GM12878 (cell line): ENCODE results near the gene LPCAT3. TPM values are rescaled to one million over a fixed set of nuclear protein-coding genes. Genes with fewer than 3 reads are reported as not detected.

ENCODE experiments used
- ATAC-seq: fragments of 200-7000 bp; cut with Tn5 transposase; 3 replicates; pipeline ENCODE4 v1.9.1; 2020; ENCODE audit warnings: mild to moderate bottlenecking, moderate library complexity
- BruUV-seq: library from RNA; stranded (reverse); fragments of 400-500 nt; replicated peaks from 2 replicates; lab custom pipeline; 2021; lab: Mats Ljungman, UMichigan
- CTCF ChIA-PET: fragments of 300-600 bp; sonication (Branson Sonifier 250); formaldehyde crosslinking; extraction: SDS; loops from one replicate; lab custom pipeline; 2021; ENCODE audit warnings: inconsistent platforms; lab: Yijun Ruan, JAX
- POLR2A ChIA-PET: fragments of 350-600 bp; formaldehyde crosslinking; extraction: SDS; loops from one replicate; lab custom pipeline; 2021; ENCODE audit warnings: inconsistent platforms; lab: Charles Lee
- RAD21 ChIA-PET: fragments of 300-600 bp; sonication (Branson Sonifier 250); formaldehyde crosslinking; loops from one replicate; lab custom pipeline; 2023; ENCODE audit warnings: antibody characterized with exemption; ENCODE audit not compliant: unreplicated experiment; lab: Charles Lee
- SMC1A ChIA-PET: fragments of 300-600 bp; sonication (Branson Sonifier 250); formaldehyde crosslinking; loops from one replicate; lab custom pipeline; 2023; ENCODE audit not compliant: unreplicated experiment, uncharacterized antibody; lab: Charles Lee
- DNase-seq: peaks from one replicate; pipeline ENCODE4 v3.0.0-alpha.2; 2011; ENCODE audit warnings: low read depth, low spot score
- FAIRE-seq: peaks from 3 replicates; lab custom pipeline; 2011; peaks lifted over from hg19 to GRCh38; lab: Jason Lieb, UNC
- H2AFZ ChIP-seq: 2 replicates; pipeline ENCODE4 v1.6.0; 2011; ENCODE audit warnings: low read depth, low read length, control low read depth; ENCODE audit not compliant: control insufficient read depth
- H3K27ac ChIP-seq: 2 replicates; pipeline ENCODE4 v1.5.1; 2011; ENCODE audit warnings: control low read depth; ENCODE audit not compliant: control insufficient read depth, insufficient read depth
- H3K27me3 ChIP-seq, 2 experiments: replicated peaks in 1 of 2; 2 replicates each; pipeline versions ENCODE4 v1.6.0 to v1.6.1; 2011; ENCODE audit warnings: low read length in 1 of 2; ENCODE audit not compliant: control insufficient read depth in 2 of 2, insufficient read depth in 2 of 2
- H3K36me3 ChIP-seq, 2 experiments: 2 replicates each; pipeline ENCODE4 v1.5.1; 2011; ENCODE audit warnings: low read length in 1 of 2; ENCODE audit not compliant: control insufficient read depth in 2 of 2, insufficient read depth in 2 of 2
- H3K4me1 ChIP-seq: 2 replicates; pipeline ENCODE4 v1.6.1; 2011; ENCODE audit warnings: mild to moderate bottlenecking, low read length, moderate library complexity, mixed read lengths; ENCODE audit not compliant: control insufficient read depth, insufficient read depth
- H3K4me2 ChIP-seq: 2 replicates; pipeline ENCODE4 v1.6.0; 2011; ENCODE audit warnings: control low read depth; ENCODE audit not compliant: control insufficient read depth, insufficient read depth
- H3K4me3 ChIP-seq: fragments of 200-600 bp; sonication (generic); 2 replicates; pipeline ENCODE4 v1.5.1; 2016
- H3K79me2 ChIP-seq: 2 replicates; pipeline ENCODE4 v1.6.0; 2011; ENCODE audit warnings: low read length; ENCODE audit not compliant: control insufficient read depth, insufficient read depth
- H3K9ac ChIP-seq: 2 replicates; pipeline ENCODE4 v1.8.0; 2011; ENCODE audit warnings: low read length, control low read depth, mixed read lengths; ENCODE audit not compliant: control insufficient read depth, insufficient read depth
- H3K9me3 ChIP-seq: replicated peaks from 3 replicates; pipeline ENCODE4 v1.5.1; 2011; ENCODE audit warnings: mild to moderate bottlenecking, low read length; ENCODE audit not compliant: control insufficient read depth, insufficient read depth
- H4K20me1 ChIP-seq: 2 replicates; pipeline ENCODE4 v1.6.0; 2011; ENCODE audit not compliant: control insufficient read depth, insufficient read depth
- BHLHE40 ChIP-seq, 2 experiments: fragments of 450-650 bp in 1 of 2; IDR thresholded peaks; 2 replicates each; pipeline ENCODE4 v1.6.1; 2011 to 2017; ENCODE audit warnings: low read depth in 2 of 2, borderline replicate concordance in 1 of 2, improper control_type of control experiment in 1 of 2, low read length in 1 of 2, mild to moderate bottlenecking in 1 of 2
- CTCF ChIP-seq, 3 experiments: IDR thresholded peaks in 2 of 3; conservative IDR thresholded peaks in 1 of 3; 2 replicates each; pipeline ENCODE4 v1.5.1; 2011; ENCODE audit warnings: low read depth in 3 of 3, low read length in 3 of 3, mild to moderate bottlenecking in 3 of 3, control low read depth in 2 of 3, moderate library complexity in 2 of 3, inconsistent platforms in 1 of 3, mixed read lengths in 1 of 3; ENCODE audit not compliant: control insufficient read depth in 2 of 3, insufficient read depth in 1 of 3; ENCODE audit errors: extremely low read depth in 1 of 3
- ESRRA ChIP-seq: IDR thresholded peaks from 2 replicates; pipeline ENCODE4 v1.6.1; 2012; ENCODE audit warnings: mild to moderate bottlenecking, low read length, improper control_type of control experiment
- HDGF ChIP-seq: fragments of 450-650 bp; IDR thresholded peaks from 2 replicates; pipeline ENCODE4 v1.6.1; 2016; ENCODE audit warnings: antibody characterized with exemption
- KLF5 ChIP-seq: fragments of 450-650 bp; IDR thresholded peaks from 2 replicates; pipeline ENCODE4 v1.6.1; 2014; ENCODE audit warnings: mild to moderate bottlenecking; ENCODE audit not compliant: partially characterized antibody
- MTA2 ChIP-seq: fragments of 450-650 bp; IDR thresholded peaks from 2 replicates; pipeline ENCODE4 v1.6.1; 2016; ENCODE audit warnings: low read depth, mild to moderate bottlenecking, moderate library complexity
- NFIC ChIP-seq: IDR thresholded peaks from 2 replicates; pipeline ENCODE4 v1.6.1; 2012; ENCODE audit warnings: low read depth, mild to moderate bottlenecking, inconsistent platforms, low read length, moderate library complexity
- RB1 ChIP-seq: fragments of 450-650 bp; formaldehyde crosslinking; IDR thresholded peaks from 2 replicates; pipeline ENCODE4 v1.6.1; 2017; ENCODE audit warnings: mild to moderate bottlenecking, borderline replicate concordance
- REST ChIP-seq: IDR thresholded peaks from 2 replicates; pipeline ENCODE4 v1.6.1; 2012; ENCODE audit warnings: mild to moderate bottlenecking, low read depth, low read length
- SMAD1 ChIP-seq: fragments of 450-650 bp; IDR thresholded peaks from 2 replicates; pipeline ENCODE4 v1.6.1; 2018; ENCODE audit warnings: mild to moderate bottlenecking, low read depth; ENCODE audit not compliant: partially characterized antibody
- SMARCA5 ChIP-seq: fragments of 450-650 bp; IDR thresholded peaks from 2 replicates; pipeline ENCODE4 v1.6.1; 2017; ENCODE audit warnings: mild to moderate bottlenecking
- SPI1 ChIP-seq: IDR thresholded peaks from 2 replicates; pipeline ENCODE4 v1.6.1; 2011; ENCODE audit warnings: low read depth, mild to moderate bottlenecking, low read length, moderate library complexity, borderline replicate concordance; ENCODE audit not compliant: insufficient read depth
- SRF ChIP-seq, 2 experiments: IDR thresholded peaks; 2 replicates each; pipeline ENCODE4 v1.6.1; 2011; ENCODE audit warnings: low read depth in 2 of 2, low read length in 2 of 2, mild to moderate bottlenecking in 1 of 2, moderate library complexity in 1 of 2
- STAT3 ChIP-seq: IDR thresholded peaks from 2 replicates; pipeline ENCODE4 v1.6.1; 2011; ENCODE audit warnings: low read depth, low read length, improper control_type of control experiment
- WGBS: methylation state at CpG from one replicate; pipeline ENCODE4 v1.1.6; 2016; ENCODE audit warnings: low lambda C conversion rate; ENCODE audit not compliant: insufficient replicate concordance, insufficient coverage; ENCODE audit errors: missing lambda C conversion rate; 5-methylcytosine and 5-hydroxymethylcytosine counted together
- in situ Hi-C: fragments of 300-500 bp; cut with MboI; formaldehyde crosslinking; loops from 9 replicates; pipeline ENCODE4 v1.14.3; 2018; ENCODE audit warnings: mixed read lengths
- intact Hi-C: fragments of 100-400 bp; cut with micrococcal nuclease; formaldehyde crosslinking; loops from one replicate; pipeline ENCODE4 v1.14.2; 2022; ENCODE audit not compliant: unreplicated experiment
- polyA plus RNA-seq, 11 experiments: library from polyadenylated mRNA; depleted of rRNA in 4 of 11; unstranded in 6 of 11; stranded (reverse) in 5 of 11; fragments of >200 nt; fragmentation: Nextera tagmentation in 4 of 11; fragmentation: Illumina TruSeq in 1 of 11; extraction: Ambion mirVana in 4 of 11; extraction: Trizol in 1 of 11; gene quantifications; 1 replicate in 1 of 11; 2 replicates in 10 of 11; pipeline versions ENCODE4 v1.2.1 to v1.2.3, GENCODE V29; 2011 to 2016; ENCODE audit warnings: inconsistent platforms in 2 of 11, missing spikeins in 2 of 11, low read depth in 1 of 11
- total RNA-seq, 4 experiments: library from RNA; depleted of rRNA in 3 of 4; stranded (reverse); fragments of >200 nt in 3 of 4; fragmentation: Illumina TruSeq in 1 of 4; extraction: Trizol in 1 of 4; gene quantifications; 2 replicates each; pipeline versions ENCODE4 v1.2.1 to v1.2.3, GENCODE V29; 2013 to 2021

LPCAT3 gene
- total and polyA plus RNA-seq, 10 of the 15 experiments (the other 5 are each of a cell fraction or from before 2014, with no cell fraction given): 2.6 to 48.3 (median 23.0) TPM

- no peak for TF ChIP-seq REST
Measured at GRCh38 chr12:7004287-7004803, 13.9 kb downstream of the LPCAT3 start (continued).

GRCh38 chr12:7001921-7002591 lies 16.2 kb downstream of the LPCAT3 start:
- in situ Hi-C loops: no loop called here
- TF ChIP-seq MTA2 (no peak), ESRRA (no peak), NFIC (no peak), RB1 (no peak), BHLHE40 (IDR thresholded peaks at IDR 0.05; ENCODE audit: borderline replicate concordance in 1 of 2, low read depth in 2 of 2, low read length in 1 of 2) (no peak), HDGF (no peak), SPI1 (no peak), SMARCA5 (no peak), SMAD1 (no peak), CTCF (IDR thresholded peaks at IDR 0.05 in 2 of 3, conservative IDR thresholded peaks at IDR 0.05 in 1 of 3; ENCODE audit: control insufficient read depth in 2 of 3, extremely low read depth in 1 of 3, insufficient read depth in 1 of 3, low read depth in 3 of 3, low read length in 3 of 3) (no peak), SRF (IDR thresholded peaks at IDR 0.05; ENCODE audit: low read depth in 2 of 2, low read length in 2 of 2) (no peak), STAT3 (no peak), KLF5 (no peak)

More at GRCh38 chr12:7001921-7002591, 16.2 kb downstream of the LPCAT3 start:
- ChIA-PET POLR2A (no interaction called here), SMC1A (interaction anchor here (1.1 kb wide), 1 partner anchor 10 kb away, joined by 3 read pairs; no protein-coding TSS in a partner anchor), RAD21 (no interaction called here), CTCF (no interaction called here)
- BruUV-seq: no TSS peak
- intact Hi-C loops: no loop called here
- no peaks in the 10 kb centered on the region for H3K27me3 ChIP-seq
- H3K4me2 ChIP-seq: no peak overlapping the region
- FAIRE-seq (no peak), DNase-seq (no peak), ATAC-seq (no peak)
- no peak overlapping the region for H3K4me3 ChIP-seq
- no peak overlapping the region for H3K9ac ChIP-seq
- no peaks in the 10 kb centered on the region for H3K9me3 ChIP-seq
- WGBS: 98% methylated on average over 7 of the region's 7 CpGs
- H3K79me2 ChIP-seq: no peaks in the 10 kb centered on the region
- no peaks in the 10 kb centered on the region for H3K4me1 ChIP-seq
- peaks cover 0 to 8% of the 10 kb centered on the region in 2 experiments; a peak in 3 of 4 replicates for H3K36me3 ChIP-seq
- H3K27ac ChIP-seq: no peak overlapping the region
- no peak overlapping the region for H2AFZ ChIP-seq
- no peaks in the 10 kb centered on the region for H4K20me1 ChIP-seq
